ENCODE results near the gene NFXL1.

NFXL1 gene

GRCh38 chr4:47858006-47858405 lies 56.4 kb downstream of the NFXL1 start:
- no peak overlapping the region for H3K4me2 ChIP-seq (ENCODE audit: low read depth, low read length, poor library complexity, severe bottlenecking)
- H3K79me2 ChIP-seq (ENCODE audit: insufficient read depth, low read length) = no peaks in the 10 kb centered on the region
- no peak for TF ChIP-seq EZH2phosphoT487 (IDR thresholded peaks at IDR 0.05; ENCODE audit: borderline replicate concordance)
- no peak for TF ChIP-seq CTCF (conservative IDR thresholded peaks at IDR 0.05; ENCODE audit: low read length)
- H3K4me3 ChIP-seq (ENCODE audit: low read length, poor library complexity, severe bottlenecking) = no peak overlapping the region
- no peaks in the 10 kb centered on the region for H3K9me2 ChIP-seq (replicated peaks; ENCODE audit: low read depth, low read length)
- no peaks in the 10 kb centered on the region for H4K20me1 ChIP-seq (ENCODE audit: insufficient read depth, low read length, poor library complexity, severe bottlenecking)
- no peaks in the 10 kb centered on the region for H3K9me3 ChIP-seq (ENCODE audit: insufficient read depth, low read depth, low read length)
- H3K27me3 ChIP-seq (ENCODE audit: insufficient read depth, low read length, poor library complexity, severe bottlenecking) = no peaks in the 10 kb centered on the region
- H3K4me1 ChIP-seq (ENCODE audit: insufficient read depth, low read length, poor library complexity, severe bottlenecking) = no peaks in the 10 kb centered on the region
- H3K9ac ChIP-seq (ENCODE audit: low read depth, low read length, poor library complexity, severe bottlenecking) = no peak overlapping the region
- H3F3A ChIP-seq (ENCODE audit: low read depth) = no peaks in the 10 kb centered on the region
- no peak overlapping the region for H2AFZ ChIP-seq (ENCODE audit: low read length)
- peaks cover 28% of the 10 kb centered on the region; the same call in 1 of the 2 replicates for H3K36me3 ChIP-seq (ENCODE audit: insufficient read depth, low read length)

- no peaks in the 10 kb centered on the region for H3K4me1 ChIP-seq (ENCODE audit: insufficient read depth, low read length, poor library complexity, severe bottlenecking)
- H3K79me2 ChIP-seq (ENCODE audit: insufficient read depth, low read length) = no peaks in the 10 kb centered on the region
- H3K4me2 ChIP-seq (ENCODE audit: low read depth, low read length, poor library complexity, severe bottlenecking) = no peak overlapping the region
- peaks cover 28% of the 10 kb centered on the region; the same call in 1 of the 2 replicates for H3K36me3 ChIP-seq (ENCODE audit: insufficient read depth, low read length)
- no peak overlapping the region for H3K4me3 ChIP-seq (ENCODE audit: low read length, poor library complexity, severe bottlenecking)
- no peaks in the 10 kb centered on the region for H4K20me1 ChIP-seq (ENCODE audit: insufficient read depth, low read length, poor library complexity, severe bottlenecking)
- H3K9ac ChIP-seq (ENCODE audit: low read depth, low read length, poor library complexity, severe bottlenecking) = no peak overlapping the region
- no peak overlapping the region for H2AFZ ChIP-seq (ENCODE audit: low read length)
- no peak for TF ChIP-seq CTCF (conservative IDR thresholded peaks at IDR 0.05; ENCODE audit: low read length)
- no peak for TF ChIP-seq EZH2phosphoT487 (IDR thresholded peaks at IDR 0.05; ENCODE audit: borderline replicate concordance)
- H3K9me2 ChIP-seq (replicated peaks; ENCODE audit: low read depth, low read length) = no peaks in the 10 kb centered on the region
- no peaks in the 10 kb centered on the region for H3K27me3 ChIP-seq (ENCODE audit: insufficient read depth, low read length, poor library complexity, severe bottlenecking)
- H3F3A ChIP-seq (ENCODE audit: low read depth) = no peaks in the 10 kb centered on the region
- no peaks in the 10 kb centered on the region for H3K9me3 ChIP-seq (ENCODE audit: insufficient read depth, low read depth, low read length)
Measured at GRCh38 chr4:47856713-47857112, 57.7 kb downstream of the NFXL1 start.

GRCh38 chr4:47855350-47855749 lies 59.0 kb downstream of the NFXL1 start:
- H3K79me2 ChIP-seq (ENCODE audit: insufficient read depth, low read length) = no peaks in the 10 kb centered on the region
- H3K4me2 ChIP-seq (ENCODE audit: low read depth, low read length, poor library complexity, severe bottlenecking) = no peak overlapping the region
- H3K9me3 ChIP-seq (ENCODE audit: insufficient read depth, low read depth, low read length) = no peaks in the 10 kb centered on the region
- peaks cover 36% of the 10 kb centered on the region for H3K36me3 ChIP-seq (ENCODE audit: insufficient read depth, low read length)
- H2AFZ ChIP-seq (ENCODE audit: low read length) = no peak overlapping the region
- no peaks in the 10 kb centered on the region for H3K9me2 ChIP-seq (replicated peaks; ENCODE audit: low read depth, low read length)
- TF ChIP-seq CTCF (conservative IDR thresholded peaks at IDR 0.05; ENCODE audit: low read length) (no peak), EZH2phosphoT487 (IDR thresholded peaks at IDR 0.05; ENCODE audit: borderline replicate concordance) (no peak)
- H3K4me1 ChIP-seq (ENCODE audit: insufficient read depth, low read length, poor library complexity, severe bottlenecking) = no peaks in the 10 kb centered on the region
- no peaks in the 10 kb centered on the region for H3F3A ChIP-seq (ENCODE audit: low read depth)
- H3K9ac ChIP-seq (ENCODE audit: low read depth, low read length, poor library complexity, severe bottlenecking) = no peak overlapping the region
- H4K20me1 ChIP-seq (ENCODE audit: insufficient read depth, low read length, poor library complexity, severe bottlenecking) = no peaks in the 10 kb centered on the region
- H3K4me3 ChIP-seq (ENCODE audit: low read length, poor library complexity, severe bottlenecking) = no peak overlapping the region
- no peaks in the 10 kb centered on the region for H3K27me3 ChIP-seq (ENCODE audit: insufficient read depth, low read length, poor library complexity, severe bottlenecking)

All from Loucy (cell line).